Transverse colon (tissue), 4 donors: ENCODE measurements around the gene MYLK. TPM values are rescaled to one million over a fixed set of nuclear protein-coding genes. Genes with fewer than 3 reads are reported as not detected.

Source experiments
- DNase-seq: peaks from one replicate; pipeline ENCODE4 v3.0.0-alpha.2; 2019
- H3K27ac ChIP-seq, 4 donors: fragments of 200-600 bp; sonication (generic); 2 replicates each; pipeline ENCODE4 v1.5.1; 2016 to 2018; ENCODE audit warnings: inconsistent platforms in 4 of 4
- H3K27me3 ChIP-seq: fragments of 200-600 bp; sonication (generic); 2 replicates; pipeline ENCODE4 v1.5.1; 2017; ENCODE audit warnings: inconsistent platforms
- H3K36me3 ChIP-seq, 4 donors: fragments of 200-600 bp; sonication (generic); 2 replicates each; pipeline ENCODE4 v1.5.1; 2017 to 2019; ENCODE audit warnings: inconsistent platforms in 4 of 4
- H3K4me1 ChIP-seq, 4 donors: fragments of 200-600 bp; sonication (generic); 2 replicates each; pipeline ENCODE4 v1.5.1; 2017 to 2020; ENCODE audit warnings: inconsistent platforms in 4 of 4
- H3K4me3 ChIP-seq, 4 donors: fragments of 200-600 bp; sonication (generic); 1 replicate in 1 of 4; 2 replicates in 3 of 4; pipeline versions ENCODE4 v1.5.1 to v1.6.1; 2017 to 2019; ENCODE audit warnings: inconsistent platforms in 4 of 4
- H3K9me3 ChIP-seq, 2 donors: fragments of 200-600 bp; sonication (generic); 2 replicates each; pipeline ENCODE4 v1.5.1; 2017 to 2019; ENCODE audit warnings: inconsistent platforms in 2 of 2
- EP300 ChIP-seq: sonication (generic); formaldehyde crosslinking; IDR thresholded peaks from one replicate; pipeline ENCODE4 v1.6.1; 2017; ENCODE audit warnings: antibody characterized with exemption, low read depth
- POLR2A ChIP-seq: fragments of 450-650 bp; IDR thresholded peaks from one replicate; pipeline ENCODE4 v1.6.1; 2016; ENCODE audit warnings: antibody characterized with exemption, mild to moderate bottlenecking, moderate library complexity
- POLR2AphosphoS5 ChIP-seq, 3 donors: sonication (generic); formaldehyde crosslinking; IDR thresholded peaks; one replicate each; pipeline ENCODE4 v1.6.1; 2016; ENCODE audit warnings: antibody characterized with exemption in 3 of 3
- WGBS, 2 donors: methylation state at CpG; one replicate each; pipeline ENCODE4 v1.1.5; 2018; ENCODE audit warnings: low coverage in 1 of 2; 5-methylcytosine and 5-hydroxymethylcytosine counted together
- in situ Hi-C, 4 donors: fragments of 200-750 bp; cut with MboI; loops; one replicate each; pipeline versions ENCODE4 v1.15.0 to v1.15.1; 2017; ENCODE audit warnings: low sequenced_read_pairs in 3 of 4, low pct_ligation_motif_present in 1 of 4, low pct_unique_long_range_greater_than_20kb in 1 of 4
- intact Hi-C: fragments of 100-400 bp; cut with DNase I; formaldehyde crosslinking; loops from one replicate; pipeline ENCODE4 v1.15.1; 2023; ENCODE audit warnings: low total_unique reads
- total RNA-seq, 4 donors: library from RNA; depleted of rRNA; stranded (reverse); fragments of >200 nt; gene quantifications; one replicate each; pipeline ENCODE4 v1.1.0, GENCODE V29; 2016
- TF ChIP-seq, protein P1 (sequence below), 5 experiments: fragments of 200-600 bp in 3 of 5; fragments of 450-650 bp in 2 of 5; sonication (generic) in 3 of 5; IDR thresholded peaks; 1 replicate in 2 of 5; 2 replicates in 3 of 5; pipeline ENCODE4 v1.5.1; 2016 to 2017; ENCODE audit warnings: antibody characterized with exemption in 5 of 5, inconsistent platforms in 3 of 5, mild to moderate bottlenecking in 2 of 5, moderate library complexity in 1 of 5

MYLK gene
- total RNA-seq, 4 donors from 2014 or later, result 230 to 527 (median 349) TPM

DNA sequence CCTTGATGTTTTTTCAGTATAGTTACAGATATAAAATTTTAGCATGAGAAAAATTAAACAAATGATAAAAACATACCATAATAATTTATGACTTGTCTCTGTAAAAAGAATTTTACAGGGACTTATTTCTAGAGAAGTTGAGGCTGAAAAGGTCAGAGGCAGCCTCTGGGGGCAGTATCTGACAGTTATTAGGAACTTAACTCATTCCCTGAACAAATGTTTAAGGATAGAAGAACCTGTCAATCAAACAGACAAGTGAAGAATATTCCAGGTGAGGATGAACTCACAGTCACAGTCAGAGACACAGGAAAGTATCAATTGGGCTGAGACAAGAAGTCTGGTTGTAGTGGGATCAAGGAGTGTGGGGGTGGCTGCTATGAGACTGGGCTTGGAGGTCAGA lies 7.3 kb downstream of the MYLK start:
- intact Hi-C loops, result no loop called here
- DNase-seq, result no peak
- no peaks in the 10 kb centered on the region for H3K4me1 ChIP-seq
- no peak for TF ChIP-seq POLR2AphosphoS5 (IDR thresholded peaks at IDR 0.05)
- TF ChIP-seq, protein P1, sequence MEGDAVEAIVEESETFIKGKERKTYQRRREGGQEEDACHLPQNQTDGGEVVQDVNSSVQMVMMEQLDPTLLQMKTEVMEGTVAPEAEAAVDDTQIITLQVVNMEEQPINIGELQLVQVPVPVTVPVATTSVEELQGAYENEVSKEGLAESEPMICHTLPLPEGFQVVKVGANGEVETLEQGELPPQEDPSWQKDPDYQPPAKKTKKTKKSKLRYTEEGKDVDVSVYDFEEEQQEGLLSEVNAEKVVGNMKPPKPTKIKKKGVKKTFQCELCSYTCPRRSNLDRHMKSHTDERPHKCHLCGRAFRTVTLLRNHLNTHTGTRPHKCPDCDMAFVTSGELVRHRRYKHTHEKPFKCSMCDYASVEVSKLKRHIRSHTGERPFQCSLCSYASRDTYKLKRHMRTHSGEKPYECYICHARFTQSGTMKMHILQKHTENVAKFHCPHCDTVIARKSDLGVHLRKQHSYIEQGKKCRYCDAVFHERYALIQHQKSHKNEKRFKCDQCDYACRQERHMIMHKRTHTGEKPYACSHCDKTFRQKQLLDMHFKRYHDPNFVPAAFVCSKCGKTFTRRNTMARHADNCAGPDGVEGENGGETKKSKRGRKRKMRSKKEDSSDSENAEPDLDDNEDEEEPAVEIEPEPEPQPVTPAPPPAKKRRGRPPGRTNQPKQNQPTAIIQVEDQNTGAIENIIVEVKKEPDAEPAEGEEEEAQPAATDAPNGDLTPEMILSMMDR (IDR thresholded peaks at IDR 0.05), result no peak
- no peak for TF ChIP-seq EP300
- TF ChIP-seq POLR2A, result no peak
- no peaks in the 10 kb centered on the region for H3K36me3 ChIP-seq
- H3K27me3 ChIP-seq, result no peaks in the 10 kb centered on the region
- no peaks in the 10 kb centered on the region for H3K9me3 ChIP-seq
- H3K27ac ChIP-seq, result no peak overlapping the region
- in situ Hi-C loops, result no loop called here
- no peak overlapping the region for H3K4me3 ChIP-seq

DNA sequence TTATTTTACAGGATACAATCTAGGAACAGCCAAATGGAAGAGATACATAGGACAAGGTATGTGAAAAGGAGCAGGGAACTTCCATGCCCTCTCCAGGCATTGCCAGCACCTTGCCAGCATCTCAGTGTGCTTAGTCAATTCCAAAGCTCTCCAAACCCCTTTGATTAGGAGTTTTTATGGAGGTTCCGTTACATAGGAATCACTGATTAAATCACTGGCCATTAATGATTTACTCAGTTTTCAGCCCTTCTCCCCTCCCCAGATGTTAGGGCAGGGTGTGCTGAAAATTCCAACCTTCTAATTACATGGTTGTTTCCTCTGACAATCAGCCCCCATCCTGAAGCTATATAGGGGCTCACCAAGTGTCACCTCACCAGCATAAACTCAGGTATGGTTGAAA lies 11.5 kb downstream of the MYLK start:
- no peaks in the 10 kb centered on the region for H3K4me1 ChIP-seq

DNA sequence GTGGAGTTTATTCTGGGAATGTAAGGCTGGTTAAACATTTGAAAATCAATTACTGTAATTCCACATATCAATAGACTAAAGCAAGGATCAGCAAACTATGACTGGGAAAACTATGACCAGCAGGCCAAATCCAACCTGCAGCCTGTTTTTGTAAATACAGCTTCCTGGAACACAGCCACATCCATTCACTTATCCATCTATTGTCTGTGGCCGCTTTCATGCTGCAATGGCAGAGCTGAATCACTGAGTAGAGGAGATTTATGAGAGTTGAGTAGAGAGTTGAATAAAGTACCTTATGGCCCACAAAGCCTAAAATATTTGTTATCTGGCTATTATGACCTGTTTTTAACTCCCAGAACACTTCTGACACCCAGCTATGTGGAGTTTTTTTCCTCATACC lies 12.2 kb downstream of the MYLK start:
- Histone ChIP-seq H3K9me3 (no peaks in the 10 kb centered on the region), H3K27ac (no peak overlapping the region), H3K4me1 (no peaks in the 10 kb centered on the region), H3K36me3 (no peaks in the 10 kb centered on the region), H3K27me3 (no peaks in the 10 kb centered on the region), H3K4me3 (no peak overlapping the region)
- WGBS, 2 donors, result 80 to 91% methylated on average over 1 of the region's 1 CpG
- intact Hi-C loops, result no loop called here
- no peak for DNase-seq
- no peak for TF ChIP-seq EP300
- TF ChIP-seq, protein P1 (IDR thresholded peaks at IDR 0.05), result no peak
- TF ChIP-seq POLR2AphosphoS5 (IDR thresholded peaks at IDR 0.05), result no peak
- no peak for TF ChIP-seq POLR2A
- in situ Hi-C loops, result no loop called here

More for the DNA sequence above, 11.5 kb downstream of the MYLK start:
- H3K27me3 ChIP-seq, result no peaks in the 10 kb centered on the region
- no peak overlapping the region for H3K4me3 ChIP-seq
- DNase-seq, result no peak
- no peak for TF ChIP-seq POLR2AphosphoS5 (IDR thresholded peaks at IDR 0.05)
- H3K27ac ChIP-seq, result no peak overlapping the region
- H3K9me3 ChIP-seq, result no peaks in the 10 kb centered on the region
- in situ Hi-C loops (no loop called here), intact Hi-C loops (no loop called here)
- H3K36me3 ChIP-seq, result no peaks in the 10 kb centered on the region
- WGBS, 2 donors, result 71 to 74% methylated on average over 1 of the region's 1 CpG

DNA sequence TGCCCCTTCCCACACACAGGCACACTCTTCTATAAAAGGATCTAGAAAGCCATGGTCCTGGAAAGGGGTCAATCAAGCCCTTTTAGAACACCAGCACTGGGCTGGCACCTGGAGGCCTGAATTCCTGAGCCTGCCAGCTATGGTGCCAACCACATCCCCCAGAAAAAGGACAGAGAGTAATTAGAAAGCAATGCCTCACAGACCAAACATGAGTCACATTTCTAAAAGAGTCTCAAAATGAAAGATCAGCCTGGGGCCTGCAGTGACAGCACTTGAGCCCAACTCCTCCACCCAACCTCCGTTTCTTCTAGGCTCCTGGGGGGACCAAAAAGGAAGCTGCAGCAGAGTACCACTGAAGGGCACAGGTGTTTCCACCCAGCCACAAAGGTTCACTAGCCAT lies 14.1 kb downstream of the MYLK start:
- TF ChIP-seq, protein P1 (IDR thresholded peaks at IDR 0.05), result no peak
- TF ChIP-seq EP300 (no peak), POLR2A (no peak), POLR2AphosphoS5 (IDR thresholded peaks at IDR 0.05) (no peak)
- Histone ChIP-seq H3K27ac (no peak overlapping the region), H3K27me3 (no peaks in the 10 kb centered on the region), H3K9me3 (no peaks in the 10 kb centered on the region), H3K4me1 (no peaks in the 10 kb centered on the region), H3K36me3 (no peaks in the 10 kb centered on the region), H3K4me3 (no peak overlapping the region)
- WGBS, 2 donors, result 73% methylated on average over 1 of the region's 1 CpG; no CpG with 5 or more reads in 1 of the 2 donors
- in situ Hi-C loops, result no loop called here
- intact Hi-C loops, result no loop called here
- DNase-seq, result no peak

DNA sequence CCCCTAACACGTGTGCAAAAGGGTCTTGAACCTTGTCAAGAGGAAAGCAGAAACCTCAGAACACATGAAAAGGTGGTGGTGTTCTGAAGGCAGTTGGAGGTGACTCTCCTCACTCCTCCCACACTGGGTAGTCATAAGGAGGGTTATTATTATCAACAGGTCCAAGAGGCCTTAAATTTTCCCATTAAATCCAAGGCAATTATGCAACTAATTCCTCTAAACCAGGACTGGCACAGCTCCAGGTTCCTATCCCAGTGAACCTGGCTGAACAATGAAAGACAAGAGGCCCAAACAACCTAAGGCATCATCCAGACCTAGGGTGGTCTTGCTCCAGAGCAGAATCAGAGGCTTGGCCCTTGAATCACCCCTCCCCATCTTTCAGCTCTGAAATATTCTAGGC lies 15.0 kb downstream of the MYLK start:
- intact Hi-C loops (no loop called here), in situ Hi-C loops (no loop called here)

More for the DNA sequence above, 15.0 kb downstream of the MYLK start:
- no peaks in the 10 kb centered on the region for H3K36me3 ChIP-seq
- no peak overlapping the region for H3K4me3 ChIP-seq
- no peak overlapping the region for H3K27ac ChIP-seq
- H3K9me3 ChIP-seq, result no peaks in the 10 kb centered on the region
- H3K27me3 ChIP-seq, result no peaks in the 10 kb centered on the region
- H3K4me1 ChIP-seq, result no peaks in the 10 kb centered on the region
- 63% methylated on average over 1 of the region's 1 CpG; no CpG with 5 or more reads in 1 of the 2 donors for WGBS, 2 donors
- TF ChIP-seq, protein P1 (IDR thresholded peaks at IDR 0.05), result no peak
- TF ChIP-seq POLR2AphosphoS5 (IDR thresholded peaks at IDR 0.05) (no peak), POLR2A (no peak), EP300 (no peak)
- no peak for DNase-seq
